Measurements from ENCODE around the gene TM9SF4.
A peak's percentile ranks its signal among the peaks of the same experiment; 100 is the strongest.

Gene TM9SF4

DNA sequence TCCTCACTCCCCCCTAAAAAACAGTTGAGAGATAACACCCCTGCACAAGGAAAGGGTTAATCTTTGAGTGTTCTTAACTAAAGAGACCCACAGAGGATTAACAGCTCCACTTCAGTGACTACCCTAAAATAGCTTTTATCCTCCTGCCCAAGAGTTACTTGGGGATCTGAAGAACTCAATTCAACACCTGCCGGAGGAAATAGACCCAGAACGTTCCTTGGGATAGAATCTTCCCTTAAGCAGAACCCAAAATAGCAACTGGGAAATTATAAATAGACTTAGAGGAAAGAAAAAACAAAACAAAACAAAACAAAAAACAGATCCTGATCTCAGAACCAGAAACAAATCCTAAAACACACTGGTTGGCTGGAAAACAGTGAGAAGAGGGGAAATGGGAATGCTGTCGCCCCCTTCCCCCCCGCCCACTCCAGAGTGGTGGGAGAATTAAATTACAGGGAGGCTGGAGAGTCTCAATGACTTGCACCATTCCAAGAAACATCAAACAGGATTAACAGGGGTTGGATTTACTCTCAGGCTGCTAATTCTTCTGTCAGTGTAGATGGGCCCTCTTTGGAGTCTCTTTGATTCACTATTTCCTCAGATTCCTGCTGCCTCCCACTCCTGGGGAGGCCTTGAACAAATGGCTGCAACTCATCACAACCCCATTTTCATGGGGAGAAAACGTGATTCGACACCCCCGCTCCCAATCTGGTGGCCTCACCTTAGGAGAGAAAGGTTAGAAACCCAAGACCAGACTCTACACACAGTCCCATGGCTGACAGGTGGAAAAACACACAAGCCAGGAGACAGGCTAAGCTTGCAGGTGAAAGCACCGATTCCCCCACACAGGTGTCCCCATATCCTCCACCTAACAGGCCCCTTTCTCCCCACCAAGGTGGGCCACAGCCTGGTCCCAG is 96.6 kb downstream of the TM9SF4 start:
- no peak for ATAC-seq (replicated peaks; ENCODE audit: extremely low read depth, poor library complexity, severe bottlenecking)
- Mint-ChIP-seq H3K4me1 (peaks cover 86% of the 10 kb centered on the region), H3K27ac (ENCODE audit: low read depth) (peak overlapping the region; percentile 95), H3K27me3 (no peaks in the 10 kb centered on the region), H3K36me3 (ENCODE audit: insufficient read depth) (peaks cover 18% of the 10 kb centered on the region), H3K4me3 (peak overlapping the region; percentile 95), H3K9me3 (no peaks in the 10 kb centered on the region)
- no peak for DNase-seq (ENCODE audit: low spot score in 2 of 2)

- peak overlapping the region; percentile 95 for H3K27ac Mint-ChIP-seq (ENCODE audit: low read depth)
- H3K4me1 Mint-ChIP-seq, result peaks cover 88% of the 10 kb centered on the region
- H3K9me3 Mint-ChIP-seq, result no peaks in the 10 kb centered on the region
- H3K27me3 Mint-ChIP-seq, result no peaks in the 10 kb centered on the region
- H3K36me3 Mint-ChIP-seq (ENCODE audit: insufficient read depth), result peaks cover 19% of the 10 kb centered on the region
- DNase-seq (ENCODE audit: low spot score in 2 of 2) (no peak), ATAC-seq (replicated peaks; ENCODE audit: extremely low read depth, poor library complexity, severe bottlenecking) (no peak)
- H3K4me3 Mint-ChIP-seq, result peak overlapping the region; percentile 95
These were observed 97.5 kb downstream of the TM9SF4 start for GRCh38 chr20:32206760-32207625.

DNA sequence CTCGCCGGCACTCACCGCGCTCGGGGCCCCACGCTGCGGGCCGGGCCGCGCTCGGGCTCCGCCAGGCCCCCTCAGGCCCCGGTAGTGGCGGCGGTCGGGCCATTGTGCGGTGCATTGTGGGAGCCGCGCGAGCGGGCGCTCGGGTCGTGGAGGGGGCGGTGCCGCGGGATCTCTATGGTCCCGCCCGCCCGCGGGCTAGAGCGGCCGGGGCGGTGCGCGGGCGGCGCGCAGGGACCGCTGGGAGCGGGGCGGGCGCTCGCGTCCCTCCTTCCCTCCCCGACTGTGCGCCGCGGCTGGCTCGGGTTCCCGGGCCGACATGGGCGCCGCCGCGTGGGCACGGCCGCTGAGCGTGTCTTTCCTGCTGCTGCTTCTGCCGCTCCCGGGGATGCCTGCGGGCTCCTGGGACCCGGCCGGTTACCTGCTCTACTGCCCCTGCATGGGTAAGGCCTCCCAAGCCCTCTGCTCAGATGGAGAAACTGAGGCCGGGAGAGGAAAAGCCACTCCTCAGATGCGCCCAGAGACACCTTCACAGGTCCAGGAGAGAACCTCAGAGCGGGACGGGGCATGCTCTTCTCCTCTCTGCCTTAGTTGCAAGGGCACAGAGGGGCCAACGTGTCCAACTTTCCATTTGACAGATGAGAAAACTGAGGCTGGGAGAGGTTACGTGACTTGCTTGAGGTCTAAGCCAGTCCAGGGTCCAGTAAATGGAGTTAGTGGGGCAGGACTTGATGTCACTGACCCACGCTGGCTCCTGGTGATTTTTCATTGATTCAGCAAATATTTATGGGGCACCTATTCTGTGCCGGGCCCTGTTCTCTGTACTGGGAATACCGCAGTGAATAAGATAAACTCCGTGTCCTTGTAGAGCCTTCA is 98.3 kb downstream of the TM9SF4 start, which contains the start of the genes PLAGL2 and POFUT1:
Gene PLAGL2 (minus strand): TSS at position 118 of the 873 bp plus-strand sequence. CDS start 5,565 bp downstream, outside the sequence.
Gene POFUT1 (plus strand): TSS at position 255 of the 873 bp plus-strand sequence. CDS start 62 bp downstream, at position 317.
- Mint-ChIP-seq H3K4me3 (peak within 1 kb of the TSS; percentile 95), H3K9me3 (no peaks in the 10 kb centered on the region), H3K36me3 (ENCODE audit: insufficient read depth) (peaks cover 24% of the 10 kb centered on the region), H3K27me3 (no peaks in the 10 kb centered on the region), H3K4me1 (peaks cover 80% of the 10 kb centered on the region), H3K27ac (ENCODE audit: low read depth) (peak within 1 kb of the TSS; percentile 95)
- ATAC-seq (replicated peaks; ENCODE audit: extremely low read depth, poor library complexity, severe bottlenecking), result peak; percentile 97
- DNase-seq (ENCODE audit: low spot score in 2 of 2), result peak; percentile 73 to 82

DNA sequence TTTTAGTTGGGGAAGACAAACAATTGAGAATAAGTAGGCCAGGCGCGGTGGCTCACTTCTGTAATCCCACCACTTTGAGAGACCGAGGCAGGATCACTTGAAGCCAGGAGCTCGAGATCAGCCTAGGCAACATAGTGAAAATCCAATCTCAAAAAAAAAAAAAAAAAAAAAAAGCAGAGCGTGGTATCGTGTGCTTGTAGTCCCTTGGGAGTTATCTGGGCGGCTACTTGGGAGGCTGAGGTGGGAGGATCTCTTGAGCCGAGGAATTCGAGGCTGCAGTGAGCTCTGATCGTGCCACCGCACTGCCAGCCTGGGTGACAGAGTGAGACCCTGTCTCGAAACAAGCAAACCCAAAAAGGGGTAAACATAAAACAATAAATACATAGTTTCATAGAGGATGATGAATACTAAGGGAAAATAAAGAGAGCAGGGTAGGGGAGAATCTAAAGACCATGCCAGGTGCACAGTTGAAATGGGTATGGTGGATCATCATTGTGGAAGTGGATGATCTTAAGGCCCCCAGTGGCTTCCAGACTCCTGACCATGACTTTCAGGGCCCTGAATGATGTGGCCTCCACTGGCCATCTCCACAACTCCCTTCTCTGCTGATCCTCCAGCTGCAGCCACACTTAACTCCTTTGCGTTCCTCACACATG is 99.1 kb downstream of the TM9SF4 start:
- Mint-ChIP-seq H3K4me1 (peaks cover 72% of the 10 kb centered on the region), H3K4me3 (peak overlapping the region; percentile 95), H3K27me3 (no peaks in the 10 kb centered on the region), H3K9me3 (no peaks in the 10 kb centered on the region), H3K27ac (ENCODE audit: low read depth) (peak overlapping the region; percentile 59), H3K36me3 (ENCODE audit: insufficient read depth) (peaks cover 27% of the 10 kb centered on the region)
- DNase-seq (ENCODE audit: low spot score in 2 of 2) (no peak), ATAC-seq (replicated peaks; ENCODE audit: extremely low read depth, poor library complexity, severe bottlenecking) (no peak)

GRCh38 chr20:32209850-32210605 is 100.5 kb downstream of the TM9SF4 start:
- peak overlapping the region; percentile 75 for H3K27ac Mint-ChIP-seq (ENCODE audit: low read depth)
- no peaks in the 10 kb centered on the region for H3K27me3 Mint-ChIP-seq
- peaks cover 27% of the 10 kb centered on the region for H3K36me3 Mint-ChIP-seq (ENCODE audit: insufficient read depth)
- no peak for DNase-seq (ENCODE audit: low spot score in 2 of 2)
- H3K9me3 Mint-ChIP-seq, result no peaks in the 10 kb centered on the region
- peaks cover 58% of the 10 kb centered on the region for H3K4me1 Mint-ChIP-seq
- no peak for ATAC-seq (replicated peaks; ENCODE audit: extremely low read depth, poor library complexity, severe bottlenecking)
- peak overlapping the region; percentile 39 for H3K4me3 Mint-ChIP-seq

- H3K4me1 Mint-ChIP-seq, result peaks cover 28% of the 10 kb centered on the region
- H3K4me3 Mint-ChIP-seq, result no peak overlapping the region
- H3K27me3 Mint-ChIP-seq, result no peaks in the 10 kb centered on the region
- H3K36me3 Mint-ChIP-seq (ENCODE audit: insufficient read depth), result peaks cover 22% of the 10 kb centered on the region
- no peaks in the 10 kb centered on the region for H3K9me3 Mint-ChIP-seq
- H3K27ac Mint-ChIP-seq (ENCODE audit: low read depth), result no peak overlapping the region
- DNase-seq (ENCODE audit: low spot score in 2 of 2) (no peak), ATAC-seq (replicated peaks; ENCODE audit: extremely low read depth, poor library complexity, severe bottlenecking) (no peak)
These were observed 104.4 kb downstream of the TM9SF4 start for GRCh38 chr20:32213870-32214269.

DNA sequence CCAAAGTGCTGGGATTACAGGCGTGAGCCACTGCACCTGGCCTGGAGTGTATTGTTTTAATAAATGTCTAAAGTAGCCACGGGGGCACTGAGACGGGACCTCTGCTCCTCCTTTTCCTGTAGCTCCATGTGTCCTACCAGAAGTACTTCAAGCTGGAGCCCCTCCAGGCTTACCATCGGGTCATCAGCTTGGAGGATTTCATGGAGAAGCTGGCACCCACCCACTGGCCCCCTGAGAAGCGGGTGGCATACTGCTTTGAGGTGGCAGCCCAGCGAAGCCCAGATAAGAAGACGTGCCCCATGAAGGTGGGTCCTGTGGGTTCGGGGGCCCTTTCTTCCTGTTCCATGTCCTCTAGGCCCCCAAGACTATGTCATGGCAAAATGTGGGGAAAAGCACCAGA is 105.6 kb downstream of the TM9SF4 start:
- Mint-ChIP-seq H3K4me3 (no peak overlapping the region), H3K36me3 (ENCODE audit: insufficient read depth) (peaks cover 27% of the 10 kb centered on the region), H3K27me3 (no peaks in the 10 kb centered on the region), H3K27ac (ENCODE audit: low read depth) (no peak overlapping the region), H3K4me1 (peaks cover 15% of the 10 kb centered on the region), H3K9me3 (no peaks in the 10 kb centered on the region)
- DNase-seq (ENCODE audit: low spot score in 2 of 2) (no peak), ATAC-seq (replicated peaks; ENCODE audit: extremely low read depth, poor library complexity, severe bottlenecking) (no peak)

DNA sequence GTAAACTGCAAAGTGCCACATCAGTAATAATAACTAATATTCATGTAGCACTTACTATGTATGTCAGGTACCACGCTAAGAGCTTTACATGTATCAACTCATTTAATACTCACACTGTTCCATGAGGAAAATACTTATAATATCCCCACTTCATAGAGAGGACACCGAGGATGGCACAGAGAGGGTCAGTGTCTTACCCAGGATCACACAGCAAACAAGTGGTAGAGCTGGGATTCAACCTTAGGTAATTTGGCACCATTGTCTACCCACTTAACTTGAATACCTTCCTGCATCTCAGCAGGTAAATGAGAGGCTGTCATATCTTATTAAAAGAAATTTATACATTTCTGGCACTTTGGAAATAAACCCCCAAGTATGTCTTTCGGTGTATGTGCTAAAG is 106.2 kb downstream of the TM9SF4 start:
- Mint-ChIP-seq H3K36me3 (ENCODE audit: insufficient read depth) (peaks cover 25% of the 10 kb centered on the region), H3K4me1 (peaks cover 10% of the 10 kb centered on the region), H3K27ac (ENCODE audit: low read depth) (no peak overlapping the region), H3K27me3 (no peaks in the 10 kb centered on the region), H3K4me3 (no peak overlapping the region), H3K9me3 (no peaks in the 10 kb centered on the region)
- DNase-seq (ENCODE audit: low spot score in 2 of 2) (no peak), ATAC-seq (replicated peaks; ENCODE audit: extremely low read depth, poor library complexity, severe bottlenecking) (no peak)

- no peaks in the 10 kb centered on the region for H3K27me3 Mint-ChIP-seq
- no peak overlapping the region for H3K4me3 Mint-ChIP-seq
- ATAC-seq (replicated peaks; ENCODE audit: extremely low read depth, poor library complexity, severe bottlenecking), result no peak
- H3K36me3 Mint-ChIP-seq (ENCODE audit: insufficient read depth), result peaks cover 26% of the 10 kb centered on the region
- H3K9me3 Mint-ChIP-seq, result no peaks in the 10 kb centered on the region
- H3K27ac Mint-ChIP-seq (ENCODE audit: low read depth), result no peak overlapping the region
- peaks cover 6% of the 10 kb centered on the region for H3K4me1 Mint-ChIP-seq
- no peak for DNase-seq (ENCODE audit: low spot score in 2 of 2)
These were observed 106.9 kb downstream of the TM9SF4 start for GRCh38 chr20:32216179-32217142.

Data from central memory CD8-positive, alpha-beta T cell (primary cell).